ENCODE results near the gene ANGPTL1. TPM values are rescaled to one million over a fixed set of nuclear protein-coding genes. Genes with fewer than 3 reads are reported as not detected.
A peak's percentile ranks its signal among the peaks of the same experiment; 100 is the strongest.

The ANGPTL1 gene
- total RNA-seq, 1 donor from 2014 or later, result not detected

- DNase-seq (ENCODE audit: low spot score), result no peak
- H3K27me3 Mint-ChIP-seq (ENCODE audit: insufficient read depth, low read depth), result no peaks in the 10 kb centered on the region
- H3K27ac ChIP-seq, result no peak overlapping the region
- no peak overlapping the region for H2AFZ ChIP-seq (replicated peaks)
- H3K79me2 ChIP-seq (ENCODE audit: low read depth), result no peaks in the 10 kb centered on the region
- no peak overlapping the region for H3K4me3 ChIP-seq
- H3K9ac ChIP-seq, result no peak overlapping the region
- H3K4me2 ChIP-seq, result no peak overlapping the region
- H3F3A ChIP-seq (ENCODE audit: low read depth), result no peaks in the 10 kb centered on the region
- H3K9me3 ChIP-seq (ENCODE audit: low read depth), result no peaks in the 10 kb centered on the region
- H3K4me1 ChIP-seq, result peaks cover 9% of the 10 kb centered on the region
- H3K36me3 Mint-ChIP-seq, result peaks cover 2% of the 10 kb centered on the region
- H3K27me3 ChIP-seq, result no peaks in the 10 kb centered on the region
- peaks cover 11% of the 10 kb centered on the region for H4K20me1 ChIP-seq (ENCODE audit: low read depth)
- TF ChIP-seq EZH2 (IDR thresholded peaks at IDR 0.05) (no peak), EZH2phosphoT487 (IDR thresholded peaks at IDR 0.05) (no peak), CTCF (IDR thresholded peaks at IDR 0.05) (no peak)
- H3K27ac Mint-ChIP-seq, result no peak overlapping the region
- H3K4me3 Mint-ChIP-seq, result no peak overlapping the region
- peaks cover 10% of the 10 kb centered on the region for H3K4me1 Mint-ChIP-seq
- H3K36me3 ChIP-seq, result no peaks in the 10 kb centered on the region
- H3K9me3 Mint-ChIP-seq, result no peaks in the 10 kb centered on the region
Measured at GRCh38 chr1:178875936-178876335, 5.1 kb upstream of the ANGPTL1 start.

GRCh38 chr1:178874966-178875365, 4.1 kb upstream of the ANGPTL1 start:
- Histone ChIP-seq H2AFZ (replicated peaks) (no peak overlapping the region), H3K79me2 (ENCODE audit: low read depth) (no peaks in the 10 kb centered on the region), H3K9me3 (ENCODE audit: low read depth) (no peaks in the 10 kb centered on the region), H3K4me2 (no peak overlapping the region), H3K4me3 (no peak overlapping the region), H4K20me1 (ENCODE audit: low read depth) (peaks cover 11% of the 10 kb centered on the region), H3K4me1 (peaks cover 19% of the 10 kb centered on the region), H3K27me3 (no peaks in the 10 kb centered on the region), H3K27ac (no peak overlapping the region), H3K9ac (no peak overlapping the region), H3K36me3 (no peaks in the 10 kb centered on the region), H3F3A (ENCODE audit: low read depth) (no peaks in the 10 kb centered on the region)
- Mint-ChIP-seq H3K27me3 (ENCODE audit: insufficient read depth, low read depth) (no peaks in the 10 kb centered on the region), H3K9me3 (no peaks in the 10 kb centered on the region), H3K36me3 (peaks cover 2% of the 10 kb centered on the region), H3K4me1 (peaks cover 18% of the 10 kb centered on the region), H3K27ac (no peak overlapping the region), H3K4me3 (no peak overlapping the region)
- no peak for DNase-seq (ENCODE audit: low spot score)
- TF ChIP-seq EZH2phosphoT487 (IDR thresholded peaks at IDR 0.05), result no peak
- TF ChIP-seq CTCF (IDR thresholded peaks at IDR 0.05), result no peak
- no peak for TF ChIP-seq EZH2 (IDR thresholded peaks at IDR 0.05)

- Histone ChIP-seq H3K4me1 (peaks cover 37% of the 10 kb centered on the region), H4K20me1 (ENCODE audit: low read depth) (peaks cover 20% of the 10 kb centered on the region), H3K27me3 (no peaks in the 10 kb centered on the region), H2AFZ (replicated peaks) (no peak overlapping the region), H3K9me3 (ENCODE audit: low read depth) (no peaks in the 10 kb centered on the region), H3K4me3 (no peak overlapping the region), H3K36me3 (no peaks in the 10 kb centered on the region), H3K79me2 (ENCODE audit: low read depth) (no peaks in the 10 kb centered on the region), H3K4me2 (peak overlapping the region; percentile 39), H3K9ac (no peak overlapping the region), H3F3A (ENCODE audit: low read depth) (no peaks in the 10 kb centered on the region), H3K27ac (peak overlapping the region; percentile 34)
- Mint-ChIP-seq H3K4me3 (no peak overlapping the region), H3K36me3 (peaks cover 2% of the 10 kb centered on the region), H3K9me3 (no peaks in the 10 kb centered on the region), H3K4me1 (peaks cover 28% of the 10 kb centered on the region), H3K27ac (no peak overlapping the region), H3K27me3 (ENCODE audit: insufficient read depth, low read depth) (no peaks in the 10 kb centered on the region)
- DNase-seq (ENCODE audit: low spot score), result no peak
- TF ChIP-seq EZH2phosphoT487 (IDR thresholded peaks at IDR 0.05) (no peak), EZH2 (IDR thresholded peaks at IDR 0.05) (no peak), CTCF (IDR thresholded peaks at IDR 0.05) (no peak)
Measured at GRCh38 chr1:178871551-178872320, 859 bp upstream of the ANGPTL1 start.

Data from neural progenitor cell (in vitro differentiated cells).